NCI-H748 (cell line): ENCODE data around the gene DCLK1.

ENCODE experiments used
- DNase-seq: peaks from one replicate; lab custom pipeline; 2025; ENCODE audit not compliant: unreplicated experiment; lab: John Stamatoyannopoulos, UW

The DCLK1 gene

GRCh38 chr13:35765941-35766340 lies 365.2 kb downstream of the DCLK1 start:
- DNase-seq, result no peak

DNA sequence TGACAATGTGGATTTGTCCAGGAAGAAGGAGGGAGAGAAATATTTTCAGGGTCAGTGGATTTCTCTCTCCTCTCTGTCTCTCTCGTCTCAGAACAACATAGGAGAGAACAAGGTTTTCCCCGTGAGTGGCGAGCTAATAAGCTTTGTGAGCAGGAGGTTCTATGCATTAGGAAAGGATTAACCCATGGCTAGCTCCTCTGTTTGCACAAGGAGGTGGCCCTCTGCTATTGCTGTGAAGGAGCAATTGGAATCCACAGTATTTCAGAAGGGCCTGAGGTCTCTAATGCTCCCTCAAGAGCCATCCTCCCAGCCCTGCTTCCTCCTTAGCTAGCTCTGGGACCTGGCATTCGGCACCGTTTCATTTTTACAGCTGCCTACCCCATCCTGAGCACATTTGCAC lies 365.8 kb downstream of the DCLK1 start:
- peak; percentile 41 for DNase-seq

- no peak for DNase-seq
Measured at GRCh38 chr13:35764326-35765015, 366.7 kb downstream of the DCLK1 start.

- DNase-seq, result no peak
Measured at GRCh38 chr13:35763782-35764123, 367.4 kb downstream of the DCLK1 start.

GRCh38 chr13:35763060-35763781 lies 368.0 kb downstream of the DCLK1 start:
- DNase-seq, result no peak

DNA sequence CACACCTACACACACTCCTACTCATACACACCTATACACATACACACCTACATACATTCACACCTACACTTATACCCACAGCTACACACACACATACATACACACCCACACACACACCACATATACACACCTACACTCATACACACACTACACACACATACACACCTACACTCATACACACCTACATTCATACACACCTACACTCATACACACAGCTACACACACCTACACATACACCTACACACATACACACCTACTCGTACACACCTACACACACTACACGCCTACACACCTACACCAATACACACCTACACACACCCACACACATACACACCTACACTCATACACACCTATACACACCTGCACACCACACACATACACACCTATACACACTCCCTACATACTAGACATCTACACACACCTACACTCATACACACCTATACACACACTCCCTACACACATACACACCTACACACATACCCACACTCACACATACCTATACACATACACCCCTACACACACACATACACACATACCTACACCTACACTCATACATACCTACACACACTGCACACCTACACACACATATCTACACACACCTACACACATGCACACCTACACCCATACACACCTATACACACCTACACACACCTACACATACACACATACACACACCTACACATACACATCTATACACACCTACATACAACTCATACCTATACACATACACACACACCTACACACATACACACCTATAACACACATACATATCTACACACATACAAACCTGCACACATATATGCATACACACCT lies 369.5 kb downstream of the DCLK1 start:
- no peak for DNase-seq

GRCh38 chr13:35760735-35761281 lies 370.4 kb downstream of the DCLK1 start:
- DNase-seq, result no peak

GRCh38 chr13:35747594-35747993 lies 383.6 kb downstream of the DCLK1 start:
- DNase-seq, result no peak

DNA sequence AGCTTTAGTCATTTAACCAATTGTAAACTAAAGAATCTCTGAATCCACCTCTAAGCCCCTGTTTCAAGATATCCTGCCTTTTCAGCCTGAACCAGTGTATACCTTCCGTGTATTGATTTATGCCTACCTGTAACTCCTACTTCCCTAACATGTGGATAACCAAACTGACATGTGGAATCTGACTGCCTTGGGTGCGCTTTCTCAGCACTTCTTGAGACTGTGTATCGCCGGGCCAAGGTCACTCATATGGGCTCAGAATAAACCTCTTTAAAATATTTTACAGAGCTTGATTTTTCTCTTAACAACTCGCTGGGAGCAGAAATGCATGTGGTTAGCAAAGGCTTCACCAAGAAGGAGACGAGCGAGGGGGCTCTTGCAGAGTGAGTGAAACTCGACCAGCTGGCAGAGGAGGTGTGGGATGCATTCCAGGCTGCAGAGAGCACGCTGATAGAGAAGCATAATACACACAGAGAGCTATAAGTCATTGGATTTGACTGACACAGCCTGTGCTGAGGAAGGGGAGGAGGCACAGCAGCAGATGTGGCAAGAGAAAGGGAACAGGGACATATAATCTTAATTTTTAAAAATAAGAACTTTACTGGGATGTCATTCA lies 386.5 kb downstream of the DCLK1 start:
- no peak for DNase-seq

GRCh38 chr13:35744144-35744543 lies 387.0 kb downstream of the DCLK1 start:
- DNase-seq, result no peak

GRCh38 chr13:35743165-35743564 lies 388.0 kb downstream of the DCLK1 start:
- no peak for DNase-seq

- DNase-seq, result no peak
Measured at GRCh38 chr13:35741657-35742056, 389.5 kb downstream of the DCLK1 start.

DNA sequence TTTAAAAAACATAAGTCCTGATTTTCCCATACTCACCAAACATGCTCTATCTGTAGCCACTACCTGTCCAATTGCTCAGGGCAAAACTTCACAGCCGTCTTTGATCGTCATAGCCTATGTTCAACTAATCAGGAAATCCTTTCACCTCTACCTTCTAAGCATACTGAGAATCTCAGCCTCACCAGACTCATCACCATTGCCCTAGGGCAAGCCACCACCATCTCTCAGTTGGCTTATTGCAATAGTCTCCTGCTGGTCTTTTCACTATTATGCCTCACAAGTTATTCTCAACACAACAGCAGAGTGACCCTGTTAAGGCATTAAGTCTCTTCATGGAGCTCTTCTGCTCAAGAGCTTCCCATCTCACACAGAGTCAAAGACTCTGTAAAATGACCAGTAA lies 394.3 kb downstream of the DCLK1 start:
- DNase-seq, result no peak

DNA sequence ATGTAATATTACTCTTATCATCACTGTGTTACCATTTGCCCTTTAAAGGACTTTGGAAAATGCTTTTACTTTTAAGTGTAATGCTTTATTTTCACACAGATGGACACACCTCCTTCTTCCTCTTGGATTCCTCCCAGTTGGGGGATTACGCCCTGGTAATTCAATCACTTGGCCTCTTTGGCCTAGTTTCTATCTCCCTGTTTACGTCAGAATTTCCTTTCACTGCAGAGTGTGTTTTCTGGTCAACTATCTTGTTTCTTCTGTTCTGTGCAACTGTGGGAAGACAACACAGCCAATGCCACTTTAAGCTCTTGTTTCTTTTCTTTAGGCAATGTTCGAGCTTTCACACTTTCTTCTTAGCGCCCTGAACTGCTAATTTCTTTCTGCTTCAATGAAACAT lies 397.4 kb downstream of the DCLK1 start:
- DNase-seq, result no peak

- no peak for DNase-seq
Measured at GRCh38 chr13:35732565-35732964, 398.6 kb downstream of the DCLK1 start.

GRCh38 chr13:35731471-35731870 lies 399.7 kb downstream of the DCLK1 start:
- DNase-seq, result no peak

DNA sequence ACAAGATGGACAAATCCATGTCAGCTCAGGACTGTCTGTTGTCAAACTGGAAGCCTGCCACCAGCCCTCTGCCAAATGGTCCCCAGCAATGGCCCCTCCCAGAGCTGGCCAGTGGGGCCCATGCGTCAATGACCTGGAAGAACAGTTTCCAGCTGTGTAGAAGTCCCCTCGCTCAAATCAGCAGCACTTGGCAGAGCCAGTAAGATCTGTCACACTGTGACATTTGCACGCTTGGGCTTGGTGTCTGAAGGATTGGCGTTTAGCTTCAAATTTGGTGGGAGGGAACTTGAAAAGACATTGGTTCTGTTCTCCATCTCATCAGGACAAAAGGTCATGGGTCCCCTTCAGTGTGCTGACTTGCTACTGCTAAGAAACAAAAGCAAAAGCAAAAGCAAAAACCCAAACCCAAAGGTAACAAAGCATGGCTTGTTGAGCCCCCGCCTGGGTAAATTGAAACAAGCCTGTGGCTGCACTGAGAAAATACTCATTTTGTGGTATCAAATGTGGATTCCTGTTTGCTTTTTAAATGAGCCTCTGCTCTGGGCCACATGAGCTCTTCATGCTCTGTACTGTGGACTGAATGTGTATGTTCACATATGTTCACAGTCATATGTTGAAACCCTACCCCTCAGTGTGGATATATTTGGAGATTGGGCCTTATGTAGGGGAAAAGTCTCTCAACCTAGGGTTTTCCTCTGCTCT lies 401.1 kb downstream of the DCLK1 start:
- no peak for DNase-seq

DNA sequence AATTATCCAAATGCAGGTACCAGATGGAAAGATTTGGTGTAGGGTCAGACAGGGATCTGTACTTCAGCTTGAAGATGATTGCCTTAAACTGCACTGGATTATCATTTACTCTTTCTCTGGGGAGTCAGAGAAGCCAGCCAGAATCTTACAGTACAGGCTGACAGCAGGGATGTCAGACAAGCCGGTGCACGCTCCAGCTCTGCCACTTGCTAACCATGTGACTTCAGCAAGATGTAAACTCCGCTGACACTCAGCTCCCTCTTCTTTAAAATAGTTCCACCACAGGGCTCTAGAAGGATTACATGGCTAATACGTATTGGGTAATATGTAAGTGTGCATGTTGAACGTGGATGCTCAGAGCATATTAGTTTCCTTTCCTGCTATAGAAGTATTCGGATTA lies 403.3 kb downstream of the DCLK1 start:
- no peak for DNase-seq

DNA sequence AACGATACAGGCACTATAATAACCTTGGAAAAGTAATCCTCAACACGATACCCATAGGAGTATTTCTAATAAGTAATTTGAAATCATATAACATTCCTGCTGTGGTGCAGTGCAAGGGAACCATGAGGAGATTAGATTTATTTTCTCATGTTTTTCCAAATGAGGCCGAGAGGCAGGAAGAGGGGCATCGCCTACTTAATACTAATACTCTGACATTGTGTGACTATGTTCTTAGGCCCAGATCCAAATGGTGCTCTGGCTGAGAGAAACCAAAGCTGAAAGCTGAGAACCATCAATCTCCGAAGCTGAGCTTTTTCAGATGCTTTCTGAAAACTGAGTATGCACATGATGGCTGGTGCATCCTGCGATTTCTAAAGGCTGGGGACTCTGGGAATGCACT lies 406.7 kb downstream of the DCLK1 start:
- no peak for DNase-seq

DNA sequence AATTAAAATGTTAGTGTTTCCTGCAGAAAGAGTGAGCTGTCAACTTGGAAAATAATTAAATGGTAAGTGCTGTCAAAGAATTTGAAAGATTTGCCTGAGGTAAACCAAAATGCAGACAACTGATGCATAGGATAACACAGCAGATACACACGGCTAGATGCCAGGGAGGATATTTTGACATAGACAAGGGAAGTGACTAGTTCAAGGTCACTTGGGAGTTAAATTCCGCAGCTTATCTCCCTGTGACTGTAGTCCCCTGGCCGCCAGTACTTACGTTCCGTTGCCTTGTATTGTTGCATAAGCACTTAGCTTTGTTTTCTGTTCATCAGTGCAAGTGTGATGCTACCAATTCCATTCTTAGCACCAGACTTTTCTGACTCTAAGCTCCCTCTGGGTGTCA lies 407.4 kb downstream of the DCLK1 start:
- no peak for DNase-seq

GRCh38 chr13:35723053-35723461 lies 408.1 kb downstream of the DCLK1 start:
- no peak for DNase-seq
